ENCODE results near the gene NUP210L. TPM values are rescaled to one million over a fixed set of nuclear protein-coding genes. Genes with fewer than 3 reads are reported as not detected.

The NUP210L gene
- total RNA-seq, 1 donor from 2014 or later = 0.02 TPM

DNA sequence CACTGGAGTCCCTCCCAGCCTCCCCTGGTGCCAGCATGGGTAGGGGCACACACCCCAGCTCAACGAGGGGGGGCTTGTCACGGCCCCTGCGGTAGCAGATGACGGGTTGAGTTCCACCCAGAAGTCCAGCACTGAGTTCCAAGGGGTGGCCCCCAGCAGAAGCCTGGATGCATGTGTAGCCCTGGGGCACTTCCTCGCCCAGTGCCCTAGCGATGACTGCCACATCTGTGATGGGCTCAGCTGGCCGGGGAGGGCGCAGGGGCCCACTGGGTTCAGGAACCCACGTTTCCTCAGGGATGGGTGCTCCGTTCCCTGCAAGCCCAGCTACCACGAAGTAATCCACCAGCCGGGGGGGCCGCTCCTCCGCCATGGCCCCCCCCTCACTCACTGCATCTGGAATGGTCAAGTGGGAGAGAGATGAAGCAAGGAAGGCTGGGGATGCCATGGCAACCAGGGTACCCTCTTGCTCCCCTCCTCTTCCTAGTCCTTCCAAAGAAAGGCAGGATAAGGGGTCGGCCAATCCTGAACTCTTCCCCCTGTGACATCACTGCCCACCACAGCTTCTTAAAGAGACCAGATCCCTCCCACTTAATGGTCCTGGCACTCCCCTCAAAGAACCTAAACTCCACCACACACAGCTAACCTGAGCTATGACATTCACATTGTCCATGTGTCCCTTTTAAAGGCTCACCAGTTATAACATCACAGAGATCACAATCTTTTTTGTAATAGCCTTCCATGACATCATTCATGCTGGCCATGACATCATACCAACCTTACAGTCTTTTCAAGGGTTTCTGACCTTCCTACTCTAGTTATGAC is 210.7 kb downstream of the NUP210L start:
- Mint-ChIP-seq H3K4me3 (peak overlapping the region; percentile 96), H3K4me1 (peaks cover 30% of the 10 kb centered on the region), H3K27me3 (no peaks in the 10 kb centered on the region), H3K27ac (peak overlapping the region; percentile 96), H3K36me3 (ENCODE audit: low read depth) (peaks cover 64% of the 10 kb centered on the region), H3K9me3 (no peaks in the 10 kb centered on the region)
- DNase-seq = peak; percentile 75
- intact Hi-C loops (cut with micrococcal nuclease) = loop anchor here (2.0 kb wide), 1 partner anchor 43 kb away; the partner anchor contains the start of gene RAB13

DNA sequence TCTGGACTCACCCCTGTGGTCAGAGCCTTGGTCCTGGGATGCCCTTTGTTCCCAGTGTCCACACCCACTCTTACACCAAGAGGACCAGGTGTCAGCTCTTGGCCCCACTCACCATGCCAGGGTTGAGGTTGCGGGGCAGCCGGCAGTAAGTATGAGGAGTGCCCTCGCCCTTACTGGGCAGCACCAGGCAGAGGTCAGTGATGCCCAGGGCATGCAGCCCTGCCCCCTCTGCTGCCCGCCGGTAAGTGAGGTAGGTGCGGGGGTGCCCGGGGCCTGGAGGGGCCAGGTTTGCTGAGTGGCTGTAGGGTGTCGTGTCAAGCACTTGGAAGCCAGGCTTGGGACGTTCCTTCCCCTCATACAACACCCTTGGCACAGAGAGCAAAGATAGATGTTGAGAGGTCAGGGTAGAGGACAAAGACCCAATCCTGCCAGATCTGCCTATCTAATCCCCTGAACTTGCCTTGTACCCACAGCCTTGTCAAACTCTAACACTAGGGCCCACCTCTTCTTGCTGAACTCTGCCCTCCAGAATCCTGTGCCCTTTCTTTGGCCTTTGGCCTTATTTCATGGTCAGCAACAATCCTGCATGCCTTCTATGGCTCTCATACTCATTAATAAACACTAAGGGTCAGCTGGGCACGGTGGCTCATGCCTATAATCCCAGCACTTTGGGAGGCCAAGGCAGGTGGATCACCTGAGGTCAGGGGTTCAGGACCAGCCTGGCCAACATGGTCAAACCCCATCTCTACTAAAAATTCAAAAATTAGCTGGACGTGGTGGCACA is 211.9 kb downstream of the NUP210L start:
- DNase-seq = no peak
- intact Hi-C loops (cut with micrococcal nuclease) = no loop called here
- Mint-ChIP-seq H3K27ac (peak overlapping the region; percentile 48), H3K9me3 (no peaks in the 10 kb centered on the region), H3K4me1 (peaks cover 28% of the 10 kb centered on the region), H3K27me3 (no peaks in the 10 kb centered on the region), H3K4me3 (peak overlapping the region; percentile 26), H3K36me3 (ENCODE audit: low read depth) (peaks cover 60% of the 10 kb centered on the region)

Other genes with a start within 250 kb of the NUP210L start
- 68.8 and 69.0 TPM in 2 replicates for gene GATAD2B, start 232.1 kb downstream of the NUP210L start, total RNA-seq
- 128 and 130 TPM in 2 replicates for gene DENND4B, start 208.4 kb downstream of the NUP210L start, total RNA-seq
- 72.4 and 76.8 TPM in 2 replicates for gene CRTC2, start 196.5 kb downstream of the NUP210L start, total RNA-seq
- 71.6 and 78.2 TPM in 2 replicates for gene SLC39A1, start 191.5 kb downstream of the NUP210L start, total RNA-seq
- 8.3 and 9.7 TPM in 2 replicates for gene CREB3L4, start 187.2 kb downstream of the NUP210L start, total RNA-seq
- gene JTB, start 177.4 kb downstream of the NUP210L start, total RNA-seq = 195 and 200 TPM in 2 replicates
- 6.5 and 6.7 TPM in 2 replicates for gene RAB13, start 168.7 kb downstream of the NUP210L start, total RNA-seq
- 1,207 and 1,242 TPM in 2 replicates for gene RPS27, start 164.3 kb downstream of the NUP210L start, total RNA-seq
- gene TPM3, start 37.0 kb upstream of the NUP210L start, total RNA-seq = 633 and 635 TPM in 2 replicates
- gene CFAP141, start 51.3 kb upstream of the NUP210L start, total RNA-seq = not detected in 2 replicates
- 277 and 281 TPM in 2 replicates for gene UBAP2L, start 65.9 kb upstream of the NUP210L start, total RNA-seq
- 114 and 118 TPM in 2 replicates for gene HAX1, start 117.6 kb upstream of the NUP210L start, total RNA-seq
- gene AQP10, start 166.0 kb upstream of the NUP210L start, total RNA-seq = not detected in 2 replicates
- gene ATP8B2, start 170.5 kb upstream of the NUP210L start, total RNA-seq = 49.4 and 49.6 TPM in 2 replicates

Measured in activated CD4-positive, alpha-beta T cell treated with anti-CD3 and anti-CD28 coated beads, Interleukin-2, amount 10 ng/mL, durations not matched to agents 24 days and 14 days (primary cell).